HG03066 (cell line): ENCODE measurements around the gene TMEM72.
"Not testable (repeated sequence)": the region's sequence is repeated elsewhere in the genome, so short reads cannot be mapped to it uniquely, and the experiment has no call there.

Experiments used
- ATAC-seq: cut with Tn5 transposase; IDR thresholded peaks from one replicate; pipeline ENCODE4 v1.9.1; 2021; ENCODE audit warnings: low read depth; ENCODE audit not compliant: unreplicated experiment

The TMEM72 gene

DNA sequence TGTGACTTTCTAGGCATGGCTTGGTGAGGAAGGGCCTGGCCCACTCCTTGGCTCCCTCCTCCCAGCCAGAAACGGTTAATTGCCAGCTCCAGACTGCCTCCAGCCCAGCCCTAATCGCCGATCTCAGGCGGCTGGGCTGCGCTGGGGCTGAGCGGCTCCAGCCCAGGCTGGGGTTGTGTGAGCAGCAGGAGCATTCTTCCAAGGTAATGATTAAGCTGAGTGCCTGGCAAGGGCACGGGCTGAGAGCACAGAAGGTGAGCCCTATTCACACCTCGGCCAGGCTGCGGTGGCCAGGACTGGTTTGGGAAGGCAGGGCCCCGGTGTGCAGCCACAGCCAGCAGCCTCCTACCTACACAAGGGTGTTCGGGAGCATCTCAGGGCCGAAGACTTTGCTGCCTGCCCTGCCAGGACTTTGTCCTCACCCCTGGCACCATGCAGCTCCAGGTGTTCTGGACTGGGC, at the start of gene TMEM72:
Gene TMEM72 (plus strand): TSS at position 257 of the 460 bp plus-strand sequence. CDS start 176 bp downstream, at position 433.
- no peak for ATAC-seq

DNA sequence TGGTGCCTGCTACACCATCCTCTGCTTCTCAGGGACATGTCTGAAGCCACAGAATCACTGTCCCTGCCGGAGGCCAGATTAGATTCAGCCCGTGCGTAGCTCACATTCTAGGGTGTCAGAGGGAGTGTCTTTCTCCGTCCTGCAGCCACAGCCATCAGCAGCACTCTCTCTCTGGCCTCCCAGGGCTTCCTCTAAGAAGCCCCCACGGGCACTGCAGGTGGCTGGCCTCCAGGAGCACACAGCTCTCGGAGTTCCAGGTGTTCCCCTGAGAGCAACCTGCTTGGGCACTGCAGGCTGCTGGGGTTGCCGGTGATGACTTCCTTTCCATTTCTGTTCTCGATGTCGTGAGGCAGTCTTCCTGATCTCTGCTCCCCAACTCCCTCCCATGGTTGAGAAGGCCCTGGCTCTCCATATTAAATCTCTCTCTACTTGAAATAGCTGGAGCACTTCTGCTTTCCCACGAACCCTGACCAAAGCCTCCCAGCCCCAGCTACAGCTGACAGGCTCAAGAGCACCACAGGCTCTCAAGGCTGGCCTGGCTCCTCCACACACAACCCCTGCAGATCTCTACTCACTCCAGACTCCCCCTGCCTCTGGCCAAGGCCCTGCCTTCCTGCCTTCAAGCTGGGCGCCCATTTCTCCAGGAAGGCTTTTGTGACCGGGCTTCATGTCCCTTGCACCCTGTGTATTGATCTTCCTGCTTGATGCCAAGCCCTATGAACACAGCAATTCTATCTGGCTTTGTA, 49.0 kb upstream of the TMEM72 start:
- no peak for ATAC-seq

DNA sequence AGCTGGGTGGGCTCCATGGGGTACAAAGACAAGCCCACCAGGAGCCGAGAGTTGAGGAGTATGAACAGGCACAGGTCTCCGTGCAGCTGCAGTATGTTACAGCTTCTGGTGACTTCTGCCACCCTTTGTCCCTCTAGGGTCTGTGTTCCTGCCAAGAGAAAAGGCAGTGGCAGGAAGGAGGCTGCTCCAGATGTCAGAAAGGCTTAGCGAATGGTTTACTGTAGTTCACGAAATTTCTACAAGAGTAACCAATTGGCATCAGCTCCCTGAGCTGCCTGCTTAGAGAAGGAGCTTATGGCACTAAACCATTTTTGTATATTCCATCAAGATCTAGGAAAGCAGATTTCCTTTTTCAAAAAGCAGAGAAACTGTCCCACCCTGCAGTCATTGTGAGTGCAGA, 48.2 kb upstream of the TMEM72 start:
- ATAC-seq: no peak

DNA sequence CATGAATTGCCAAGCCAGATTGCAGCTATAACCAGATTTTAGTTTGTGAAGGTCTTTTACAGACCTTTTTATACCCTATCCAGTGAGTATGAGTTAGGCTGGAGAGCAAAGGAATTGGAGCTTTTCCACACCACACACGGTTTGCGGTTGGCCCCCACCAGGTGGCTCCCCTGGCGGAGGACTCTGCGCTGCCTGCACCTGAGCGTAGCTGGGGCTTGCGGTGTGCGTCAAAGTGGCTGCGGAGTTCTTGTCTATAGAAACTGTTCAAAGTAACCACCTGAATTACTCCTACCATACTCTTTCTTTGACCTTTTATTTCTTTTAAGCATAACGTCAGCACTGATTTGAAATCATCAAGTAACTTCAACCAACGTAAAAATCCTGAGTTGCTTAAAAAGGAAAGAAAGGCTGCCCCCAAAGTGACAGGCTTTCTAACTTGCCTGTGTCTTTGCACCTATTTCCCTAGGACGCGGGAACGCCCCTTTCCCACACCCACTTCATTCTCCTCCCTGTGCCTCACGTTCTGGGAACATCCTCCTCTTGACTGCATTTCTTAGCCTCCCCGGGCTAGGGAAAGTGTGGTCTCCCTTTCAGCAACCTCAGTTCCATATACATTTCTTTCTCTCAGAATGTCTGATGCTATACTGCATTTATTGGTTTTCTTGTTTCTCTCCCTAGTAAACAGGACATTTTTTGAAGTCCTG, 47.6 kb upstream of the TMEM72 start:
- ATAC-seq: no peak

DNA sequence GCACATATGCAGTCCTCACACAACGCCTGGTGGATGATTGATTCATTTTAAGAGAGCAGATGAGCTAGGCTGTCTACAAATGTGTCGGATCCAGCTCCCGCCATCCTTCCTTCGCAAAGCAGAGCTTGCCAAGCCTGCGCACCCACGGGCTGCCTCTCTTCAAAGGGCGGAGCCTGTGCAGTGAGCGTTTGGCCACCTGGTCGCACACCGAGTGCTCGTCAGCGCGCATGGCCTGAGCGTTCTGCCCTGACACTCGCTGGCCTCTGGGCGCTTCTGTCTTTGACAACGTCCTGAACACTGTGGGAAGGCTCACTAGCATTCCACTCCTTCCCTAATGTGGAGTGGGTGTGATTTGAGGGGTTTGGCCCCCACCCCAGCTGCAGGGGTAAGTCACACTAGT, 47.1 kb upstream of the TMEM72 start:
- ATAC-seq: no peak

DNA sequence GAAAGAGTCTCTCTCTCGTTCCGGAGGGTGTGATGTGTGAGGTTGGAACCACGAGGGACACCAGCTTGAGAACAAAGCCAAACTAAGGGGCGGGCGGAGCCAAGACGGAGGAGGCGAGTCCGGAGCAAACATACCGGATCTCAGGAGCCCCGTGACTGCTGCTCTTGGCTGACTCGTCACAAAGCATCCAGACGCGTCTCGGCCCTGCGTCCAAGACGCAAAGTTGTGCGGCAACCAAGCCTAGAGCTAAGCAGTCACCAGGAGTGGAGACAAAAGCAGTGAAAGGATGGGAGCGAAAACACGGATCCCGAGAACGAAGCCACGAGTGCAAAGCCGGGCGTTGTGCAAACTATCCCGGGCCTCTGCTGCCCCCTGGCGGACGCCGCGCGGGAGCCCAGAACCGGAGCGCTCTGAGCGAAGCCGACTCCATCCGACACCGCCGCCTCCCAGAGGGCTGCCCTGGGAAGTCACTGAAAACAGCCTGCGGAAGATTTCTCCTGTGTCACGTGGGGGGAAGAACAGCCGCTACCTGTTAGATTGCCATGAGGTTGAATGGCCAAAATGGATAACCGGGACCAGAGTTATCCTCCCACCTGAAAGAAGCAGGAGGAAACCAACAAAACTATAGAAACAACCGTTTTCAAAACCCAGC, 46.4 kb upstream of the TMEM72 start:
- ATAC-seq: peak; percentile 89

DNA sequence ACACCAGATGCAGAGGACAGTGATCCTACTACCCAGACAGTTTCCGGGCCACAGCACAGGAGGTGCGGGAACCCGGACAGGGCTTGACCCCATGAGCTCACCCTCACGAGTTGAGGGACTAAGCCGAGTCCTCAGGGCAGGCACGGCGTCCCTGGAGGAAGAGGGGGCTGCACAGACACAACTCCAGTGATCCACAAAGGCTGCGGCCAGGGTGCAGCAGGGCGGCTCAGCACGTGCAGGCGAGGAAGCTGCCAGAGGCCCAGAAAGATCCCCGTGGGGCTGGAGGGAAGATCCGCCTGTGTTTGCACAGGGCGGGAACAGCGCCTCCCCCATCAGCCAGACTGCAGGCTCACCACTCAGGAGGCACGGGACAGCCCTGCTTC, 45.9 kb upstream of the TMEM72 start:
- ATAC-seq: no peak

DNA sequence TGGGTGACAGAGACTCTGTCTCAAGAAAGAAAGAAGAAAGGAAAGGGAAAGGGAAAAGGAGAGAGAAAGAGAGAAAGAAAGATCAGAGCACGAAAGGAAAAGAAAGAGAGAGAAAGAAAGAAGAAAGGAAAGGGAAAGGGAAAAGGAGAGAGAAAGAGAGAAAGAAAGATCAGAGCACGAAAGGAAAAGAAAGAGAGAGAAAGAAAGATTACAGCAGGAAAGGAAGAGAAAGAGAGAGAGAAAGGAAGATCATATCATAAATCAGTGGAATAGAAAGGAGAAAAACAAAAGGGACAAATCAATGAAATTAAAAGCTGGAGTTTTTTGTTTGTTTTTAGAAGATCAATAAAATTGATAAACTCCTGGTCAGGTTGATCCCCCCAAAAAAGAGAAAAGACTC, 44.8 kb upstream of the TMEM72 start:
- not testable (repeated sequence) for ATAC-seq

DNA sequence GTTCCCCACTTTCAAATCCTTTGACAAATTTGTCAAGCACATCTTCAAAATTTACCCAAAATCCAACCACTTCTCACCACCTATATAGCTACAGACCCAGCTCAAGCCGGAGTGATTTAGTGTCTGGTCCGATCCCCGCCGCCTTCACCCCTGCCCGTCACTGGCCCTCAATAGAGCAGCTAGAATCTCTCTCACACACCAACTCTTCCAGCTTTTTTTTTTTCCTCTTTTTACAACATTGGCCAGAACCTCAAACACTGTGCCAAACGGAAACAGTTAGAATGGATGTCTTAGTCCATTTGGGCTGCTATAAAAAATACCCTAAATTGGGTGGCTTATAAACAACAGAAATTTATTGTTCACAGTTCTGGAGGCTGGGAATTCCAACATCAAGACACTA, 41.1 kb upstream of the TMEM72 start:
- ATAC-seq: no peak

DNA sequence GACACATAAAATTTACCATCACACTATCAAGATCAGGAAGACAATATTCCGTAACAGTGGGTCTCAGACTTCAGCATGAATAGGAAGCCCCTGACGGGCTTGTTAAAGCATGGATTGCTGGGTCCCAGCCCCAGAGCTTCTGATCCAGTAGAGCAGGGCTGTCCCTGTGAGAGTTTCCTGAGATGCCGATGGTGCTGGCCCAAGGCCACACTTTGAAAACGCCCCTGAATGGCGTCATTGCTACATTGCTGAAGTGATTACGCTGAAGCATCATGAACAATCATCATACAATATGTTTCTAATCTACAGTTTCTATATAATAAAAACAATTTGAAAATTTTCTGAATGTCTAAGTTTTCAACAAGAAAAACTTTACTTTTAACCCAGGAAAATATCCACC, 38.0 kb upstream of the TMEM72 start:
- ATAC-seq: no peak

DNA sequence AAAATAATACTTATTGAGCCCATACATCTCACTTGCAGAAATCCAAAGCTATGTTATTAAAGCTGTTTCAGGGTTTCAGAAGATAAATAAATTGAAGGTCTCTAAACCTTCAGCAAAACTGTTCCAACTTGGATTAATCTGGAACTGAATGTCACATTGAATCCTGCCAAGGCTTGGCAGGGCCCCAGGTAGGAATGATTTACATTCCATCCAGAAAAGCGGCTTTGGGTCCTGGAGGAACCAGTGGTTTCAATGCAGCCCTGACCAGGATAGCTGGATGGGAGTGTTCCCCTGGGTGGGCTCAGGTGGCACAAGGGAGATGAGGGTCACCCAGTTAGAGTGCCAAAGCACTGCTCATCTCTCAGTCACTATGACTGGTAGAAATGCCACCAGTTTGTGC, 37.0 kb upstream of the TMEM72 start:
- no peak for ATAC-seq

DNA sequence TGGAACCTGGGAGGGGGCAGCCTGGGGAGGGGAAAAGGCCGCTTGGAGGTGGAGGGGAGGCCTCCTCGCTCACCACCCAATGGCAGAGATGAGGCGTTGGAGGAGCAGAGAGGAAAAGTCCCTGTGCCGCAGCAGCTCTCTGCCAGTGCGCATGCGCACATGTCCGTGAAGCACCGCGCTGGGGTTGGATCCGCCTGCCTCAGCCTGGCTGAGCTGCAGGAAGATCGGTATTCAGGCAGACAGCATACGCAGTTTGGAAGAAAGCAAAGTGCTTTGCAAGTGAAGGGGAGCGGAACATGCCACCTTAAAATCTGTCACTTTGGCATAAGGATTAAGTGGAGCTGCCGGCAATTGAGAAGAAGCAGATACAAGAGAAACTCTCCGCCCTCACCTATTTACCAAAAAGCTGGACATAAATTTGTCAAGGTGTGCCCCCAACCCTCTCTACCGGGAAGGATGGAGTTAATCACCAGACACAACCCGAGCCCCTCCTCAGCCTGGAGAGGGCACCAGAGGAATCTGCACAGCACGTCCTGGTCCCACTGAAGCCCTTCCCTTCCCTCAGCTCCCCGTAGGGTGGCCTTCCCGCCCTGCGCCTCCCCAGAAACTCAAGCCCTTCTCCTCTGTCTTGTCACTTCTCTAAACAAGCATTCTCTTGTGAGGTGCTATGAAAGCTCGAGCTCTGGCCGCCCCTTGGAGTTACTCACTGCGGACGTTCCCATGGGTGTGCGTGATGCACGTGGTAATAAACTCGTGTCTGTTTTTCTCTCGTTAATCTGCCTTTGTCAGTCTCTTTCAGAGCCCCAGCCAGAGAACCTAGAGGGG, 32.2 kb upstream of the TMEM72 start:
- ATAC-seq: no peak

DNA sequence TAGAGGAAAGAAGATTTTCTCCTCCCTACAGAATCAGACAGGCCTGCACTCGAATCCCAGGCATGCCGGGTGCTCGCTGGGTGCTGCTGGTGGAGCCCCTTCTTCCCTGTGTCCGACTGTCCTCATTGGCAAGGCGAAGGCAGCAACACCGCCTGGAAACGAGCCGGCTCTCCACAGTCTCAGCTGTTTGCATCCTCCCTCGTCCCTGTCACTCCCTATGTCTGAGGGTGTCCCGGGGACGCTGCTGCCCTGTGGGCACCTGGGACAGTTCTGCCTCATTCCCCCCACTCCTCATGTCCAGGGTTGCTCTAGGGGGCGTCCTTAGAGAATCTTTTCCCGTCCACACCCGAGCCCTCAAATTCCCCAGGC, 31.6 kb upstream of the TMEM72 start:
- ATAC-seq: no peak

DNA sequence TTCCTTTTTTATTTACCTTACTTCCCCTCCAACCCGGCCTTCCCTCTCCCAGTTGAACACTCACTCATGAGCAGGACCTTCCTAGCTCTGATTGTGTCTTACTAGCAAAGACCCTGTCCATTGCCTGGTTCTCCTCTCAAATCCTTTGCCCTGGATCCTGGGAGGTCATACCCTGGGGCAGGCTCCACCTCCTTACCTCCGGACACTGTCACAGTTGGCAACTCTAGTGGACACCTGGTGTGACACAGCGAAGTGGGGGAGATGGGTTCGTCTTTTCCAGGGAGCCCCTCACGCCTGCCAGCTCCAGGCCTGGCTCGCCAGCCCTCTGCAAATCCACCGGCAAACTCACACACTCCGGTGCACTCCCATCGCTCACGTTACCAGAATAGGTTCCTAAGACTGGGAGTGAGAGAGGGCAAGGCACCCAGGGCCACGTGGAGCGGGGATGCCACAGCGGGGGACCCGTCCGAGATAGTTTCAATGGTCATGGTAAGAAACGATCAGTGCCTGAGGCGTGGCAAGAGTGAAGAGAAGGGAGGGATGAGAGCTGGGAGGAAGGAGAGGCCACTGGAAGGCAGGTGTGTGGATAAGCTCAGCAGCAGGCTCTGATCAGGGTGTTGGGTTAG, 30.9 kb upstream of the TMEM72 start:
- no peak for ATAC-seq

DNA sequence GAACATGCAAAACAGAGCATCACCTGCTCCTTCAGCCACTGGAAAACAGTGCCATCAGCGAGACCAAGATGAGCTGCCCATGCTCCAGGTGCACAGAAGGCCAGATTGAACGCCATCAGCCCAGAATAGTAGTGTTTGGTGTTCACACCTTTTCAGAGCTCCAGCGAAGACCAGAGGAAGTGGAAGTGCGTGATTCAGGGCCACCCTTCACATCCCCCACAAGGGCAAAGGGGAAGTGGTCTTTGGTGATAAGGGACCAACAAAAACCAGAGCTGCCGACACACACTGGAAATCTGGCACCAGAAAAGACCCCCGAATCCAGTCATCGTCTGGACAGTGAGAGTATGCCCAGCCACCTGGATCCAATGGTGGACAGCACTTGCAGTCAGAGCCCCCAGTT, 29.5 kb upstream of the TMEM72 start:
- no peak for ATAC-seq

DNA sequence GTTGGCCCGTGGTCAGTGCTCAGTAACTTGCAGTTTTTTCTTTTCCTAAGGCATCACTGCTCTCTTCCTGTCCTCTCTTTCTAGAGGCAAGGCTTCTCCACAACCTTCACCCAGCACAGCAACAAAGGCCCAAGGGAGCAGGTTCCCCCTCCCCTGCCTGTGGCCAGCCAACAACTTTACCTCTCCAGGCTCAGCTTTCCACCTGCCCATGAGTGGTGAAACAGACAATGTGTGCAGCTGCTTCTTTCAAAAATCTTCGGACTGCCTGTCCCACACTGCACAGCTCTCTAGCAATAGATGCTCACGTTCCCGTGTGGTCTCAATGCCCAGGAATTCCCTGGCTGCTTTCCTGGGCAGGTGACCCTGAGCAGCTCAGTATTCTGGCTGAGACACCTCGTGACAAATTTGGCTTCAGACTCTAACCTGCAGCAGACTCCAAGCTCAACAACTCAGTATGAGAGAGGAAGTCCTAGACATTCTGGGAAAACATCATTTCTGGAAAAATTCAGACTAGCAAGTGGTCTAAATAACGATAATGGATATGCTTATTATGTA, 28.9 kb upstream of the TMEM72 start:
- no peak for ATAC-seq

DNA sequence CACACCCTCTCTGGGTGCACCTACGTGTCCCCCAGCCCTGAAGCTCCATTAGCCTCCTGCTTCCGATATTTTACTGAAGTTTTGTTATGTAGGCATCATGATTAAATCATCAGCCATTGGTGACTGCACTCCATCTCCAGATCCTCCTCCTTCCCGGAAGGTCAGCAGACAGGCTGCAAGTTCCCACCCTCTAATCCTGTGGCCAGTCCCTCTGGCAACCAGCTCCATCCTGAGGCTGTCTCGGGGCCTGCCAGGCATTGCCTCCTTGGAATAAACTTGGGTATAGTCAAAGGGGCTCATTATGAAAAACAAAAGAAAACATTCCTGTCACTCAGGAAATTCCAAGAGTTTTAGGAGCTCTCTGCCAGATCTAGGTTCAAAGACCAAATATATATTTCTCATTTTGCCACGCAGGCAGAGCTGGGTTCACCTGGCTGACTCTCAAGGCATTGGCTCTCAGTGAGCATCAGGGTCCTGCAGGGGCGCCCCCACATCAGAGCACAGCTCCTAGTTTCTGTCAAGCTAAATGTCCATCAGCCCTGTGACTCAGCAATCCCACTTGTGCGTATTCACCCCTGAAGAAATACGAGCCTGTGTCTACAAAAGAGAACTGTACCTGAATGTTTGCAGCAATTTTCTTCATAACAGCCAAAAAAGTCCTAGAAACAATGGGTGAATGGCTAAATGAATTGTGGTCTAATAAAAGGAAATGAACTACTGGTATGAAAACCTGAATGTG, 27.4 kb upstream of the TMEM72 start:
- no peak for ATAC-seq

DNA sequence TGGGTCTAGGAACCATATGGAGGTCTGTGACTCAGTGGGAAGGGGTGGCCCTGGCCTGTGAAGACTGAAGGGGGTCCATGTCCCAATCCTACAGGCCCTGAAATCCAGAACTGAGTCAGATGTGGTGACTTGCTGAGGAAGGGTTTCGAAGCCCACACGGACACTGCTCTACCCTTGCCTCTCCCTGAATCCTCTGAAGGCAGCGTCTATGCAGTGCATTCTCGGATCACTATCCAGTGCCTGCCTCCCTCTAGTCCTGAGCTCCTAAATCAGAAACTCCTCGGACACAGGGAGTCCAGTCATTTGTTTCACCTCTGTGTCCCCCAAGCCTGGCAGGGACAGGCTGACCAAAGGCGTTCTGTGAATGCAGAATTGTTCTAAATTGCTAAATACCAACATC, 25.4 kb upstream of the TMEM72 start:
- no peak for ATAC-seq

DNA sequence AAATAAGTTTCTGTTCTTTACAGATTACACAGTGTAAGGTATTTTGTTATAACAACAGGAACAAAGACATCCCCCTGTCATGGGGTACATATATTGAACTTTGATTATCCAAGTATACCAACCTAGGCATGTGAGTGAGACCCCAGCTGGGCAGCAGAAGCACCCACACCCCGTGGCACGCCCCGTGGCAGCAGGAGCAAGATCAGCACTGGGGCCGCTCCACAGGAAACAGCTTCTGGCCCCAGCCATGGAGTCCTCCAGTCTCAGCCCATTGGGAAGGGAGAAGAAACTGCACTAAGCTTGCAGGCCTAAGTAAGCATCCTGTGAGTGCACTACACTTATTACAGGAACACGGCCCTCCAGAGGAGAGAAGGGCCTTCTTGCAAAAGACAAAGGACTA, 24.2 kb upstream of the TMEM72 start:
- no peak for ATAC-seq
